H4 (cell line): ENCODE measurements around the gene MSI2. TPM values are rescaled to one million over a fixed set of nuclear protein-coding genes. Genes with fewer than 3 reads are reported as not detected.
"Not testable (repeated sequence)": the region's sequence is repeated elsewhere in the genome, so short reads cannot be mapped to it uniquely, and the experiment has no call there.

Experiments used
- DNase-seq: peaks from one replicate; pipeline ENCODE4 v3.0.0-alpha.2; 2015; ENCODE audit warnings: low spot score
- total RNA-seq: library from RNA; depleted of rRNA; stranded (reverse); fragments of >200 nt; shearing (Covaris generic); gene quantifications from 2 replicates; pipeline ENCODE4 v1.2.3, GENCODE V29; 2014; rRNA removed

MSI2 gene
- 23.6 and 27.7 TPM in 2 replicates for total RNA-seq

DNA sequence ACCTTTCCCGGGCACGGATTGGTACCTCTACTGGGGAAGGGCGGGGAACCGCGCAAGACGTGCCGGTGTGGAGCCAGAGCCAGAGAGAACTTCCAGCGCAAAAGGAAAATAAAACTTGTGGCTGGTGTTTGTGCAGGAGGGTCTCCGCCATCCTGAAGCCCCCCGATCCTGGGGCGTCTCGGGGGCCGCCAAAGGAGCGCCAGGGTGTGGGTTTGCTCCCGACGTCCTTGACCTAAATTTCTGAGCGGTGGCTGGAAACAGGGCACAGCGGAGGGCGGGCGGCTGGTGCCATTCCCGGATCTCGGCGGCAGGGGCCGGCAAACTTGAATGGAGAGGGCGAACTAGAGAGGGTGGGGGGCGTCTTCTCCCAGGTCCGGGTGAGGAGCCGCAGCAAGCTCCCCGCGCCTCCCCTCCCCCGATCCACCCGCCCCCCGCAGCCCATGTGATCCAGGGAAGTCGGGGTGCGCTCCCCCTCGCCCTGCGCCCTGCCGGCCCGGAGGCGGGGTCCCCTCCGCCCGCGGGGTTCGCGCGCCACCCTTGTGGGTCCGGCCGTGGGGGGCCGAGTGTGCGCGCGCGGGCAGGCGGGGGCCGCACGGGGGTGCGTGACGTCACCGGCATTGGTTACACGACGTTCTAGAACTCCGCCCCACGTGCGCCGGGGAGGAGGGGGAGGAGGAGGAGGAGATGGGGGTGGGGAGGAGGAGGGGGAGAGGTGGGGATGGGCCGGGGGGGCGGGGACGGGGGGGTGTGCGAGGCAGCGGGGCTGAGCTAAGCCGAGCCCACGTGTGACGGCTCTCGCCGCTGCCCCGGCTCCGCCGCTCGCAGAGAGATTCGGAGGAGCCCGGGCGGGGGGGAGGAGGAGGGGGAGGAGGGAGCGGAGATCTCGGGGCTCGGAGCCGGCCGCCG lies at the start of gene MSI2:
Gene MSI2 (plus strand): TSS at position 748 of the 906 bp plus-strand sequence. CDS start 220 bp downstream, outside the sequence.
- peak; percentile 88 for DNase-seq

DNA sequence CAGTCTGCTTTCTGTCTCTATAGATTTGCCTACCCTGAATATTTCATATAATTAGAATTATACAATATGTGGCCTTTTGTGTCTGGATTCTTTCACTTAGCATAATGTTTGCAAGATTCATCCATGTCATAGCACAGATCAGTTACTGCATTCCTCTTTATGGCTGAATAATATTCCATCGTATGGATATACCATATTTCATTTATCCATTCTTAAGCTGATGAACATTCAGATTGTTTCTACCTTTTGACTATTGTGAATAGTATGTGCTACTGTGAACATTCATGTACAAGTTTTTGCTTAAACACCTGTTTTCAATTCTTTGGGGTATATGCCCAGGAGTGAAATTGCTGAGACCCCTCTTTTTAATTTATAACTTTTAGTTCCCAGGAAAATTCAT lies 49.4 kb upstream of the MSI2 start:
- DNase-seq = no peak

DNA sequence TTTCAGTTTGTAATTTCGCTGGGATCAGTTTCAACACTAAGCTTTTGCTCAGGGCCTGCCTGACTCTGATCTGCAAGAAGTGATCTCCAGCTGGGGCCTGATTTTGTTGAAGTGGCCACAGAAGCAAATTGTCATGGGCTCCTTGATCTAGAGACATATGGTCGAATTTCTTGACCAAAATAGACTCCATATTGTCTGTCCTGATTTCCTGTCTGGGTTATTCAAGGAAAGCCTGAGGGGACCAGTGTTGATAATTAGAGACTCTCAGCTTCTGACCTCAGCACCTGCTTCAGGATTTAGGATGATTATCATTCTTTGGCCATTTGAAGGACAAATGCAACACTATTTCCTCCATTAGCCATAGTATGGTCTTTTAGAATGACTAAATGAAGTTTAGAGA lies 48.9 kb upstream of the MSI2 start:
- no peak for DNase-seq

DNA sequence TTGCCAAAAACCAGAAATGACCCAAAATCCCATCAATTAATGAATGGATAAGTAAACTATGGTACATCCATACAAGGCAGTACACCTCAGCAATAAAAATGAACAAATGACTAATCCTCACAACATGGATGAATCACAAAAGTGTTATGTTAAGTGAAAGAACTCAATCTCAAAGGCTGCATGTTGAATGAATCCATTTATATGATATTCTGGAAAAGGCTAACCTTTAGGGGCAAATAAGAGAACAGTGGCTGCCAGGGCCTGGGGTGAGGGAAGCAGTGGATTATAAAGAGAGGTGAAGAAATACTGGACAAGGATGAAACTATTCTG lies 46.1 kb upstream of the MSI2 start:
- no peak for DNase-seq

DNA sequence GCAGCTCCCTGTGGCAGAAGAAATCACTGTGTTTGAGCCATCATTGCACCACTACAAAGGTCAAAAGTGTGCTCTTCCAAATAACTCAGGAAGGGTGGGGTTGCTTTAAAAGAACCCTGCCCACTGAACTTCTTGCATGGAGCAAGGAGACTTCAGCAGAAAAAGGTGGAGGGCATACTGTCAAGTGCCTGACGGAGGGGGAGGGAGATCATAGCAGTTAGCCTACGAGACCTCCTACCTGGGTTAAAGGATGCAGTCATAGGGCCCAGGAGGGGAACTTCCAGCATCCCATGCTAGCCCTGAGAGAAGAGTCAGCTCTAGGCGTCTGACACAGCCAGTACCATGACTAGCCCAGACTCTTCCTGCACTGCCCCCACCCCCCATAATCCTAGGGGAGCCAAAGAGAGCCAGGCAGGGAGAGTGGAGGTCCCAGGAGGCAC lies 45.3 kb upstream of the MSI2 start:
- DNase-seq = no peak

DNA sequence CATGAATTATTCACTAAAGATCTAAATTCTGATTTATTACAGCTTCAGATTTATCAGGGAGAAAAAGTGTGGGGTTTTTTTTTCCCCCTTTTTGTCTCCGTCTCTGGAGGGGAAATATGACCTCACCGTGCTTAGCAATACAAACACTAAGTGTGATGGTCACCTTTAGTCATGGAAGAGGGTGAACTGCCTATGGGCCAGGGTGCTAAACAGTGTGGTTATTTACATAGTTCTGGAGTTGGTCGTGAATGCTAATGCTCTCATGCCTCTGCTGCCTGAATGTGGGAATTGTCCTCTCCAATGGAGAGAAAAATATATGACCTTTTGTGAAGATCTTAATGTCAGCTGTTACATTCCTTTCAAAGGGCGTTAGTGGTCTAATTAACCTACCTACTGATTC lies 44.8 kb upstream of the MSI2 start:
- peak; percentile 60 for DNase-seq

DNA sequence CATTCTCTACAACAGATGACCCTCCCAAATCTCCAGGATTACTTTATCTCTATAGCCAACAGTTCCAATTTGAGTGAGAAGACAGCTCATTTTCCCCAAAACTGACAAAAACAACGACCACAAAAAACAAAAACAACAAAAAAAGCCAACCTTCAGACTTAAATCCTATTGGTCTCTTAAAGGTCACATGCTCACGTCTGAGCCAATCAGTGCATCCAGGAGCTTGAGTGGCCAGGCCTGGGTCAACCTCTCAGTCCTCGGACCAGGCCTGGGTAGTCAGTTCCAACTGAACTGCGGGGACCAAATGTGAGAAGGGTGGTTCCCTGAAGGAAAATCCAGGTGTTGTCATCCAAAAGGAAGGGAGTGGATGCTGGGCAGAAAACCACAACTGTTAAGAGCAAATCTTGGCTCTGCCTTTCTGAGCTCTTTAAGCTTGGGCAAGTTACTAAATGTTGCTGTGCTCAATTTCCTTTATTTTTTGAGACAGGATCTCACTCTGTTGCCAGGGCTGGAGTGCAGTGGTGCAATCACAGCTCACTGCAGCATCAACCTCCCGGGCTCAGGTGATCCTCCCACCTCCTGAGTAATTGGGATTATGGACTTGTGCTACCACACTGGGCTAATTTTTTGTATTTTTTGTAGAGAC lies 43.0 kb upstream of the MSI2 start:
- DNase-seq = no peak

DNA sequence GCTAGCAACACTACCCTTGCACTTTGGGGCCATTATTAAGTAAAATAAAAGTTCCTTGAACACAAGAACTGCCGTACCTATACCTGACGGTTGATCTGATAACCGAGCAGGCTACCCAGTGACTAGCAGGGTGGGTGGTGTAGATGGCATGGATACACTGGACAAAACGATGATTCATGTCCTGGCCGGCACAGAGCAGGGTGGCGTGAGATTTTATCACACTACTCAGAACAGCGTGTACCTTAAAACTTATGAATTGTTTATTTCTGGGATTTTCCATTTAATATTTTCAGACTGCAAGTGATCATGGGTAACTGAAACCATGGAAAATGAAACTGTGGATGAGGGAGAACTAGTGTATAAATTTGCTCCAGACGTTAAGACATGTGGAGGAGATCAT lies 41.0 kb upstream of the MSI2 start:
- peak; percentile 39 for DNase-seq

DNA sequence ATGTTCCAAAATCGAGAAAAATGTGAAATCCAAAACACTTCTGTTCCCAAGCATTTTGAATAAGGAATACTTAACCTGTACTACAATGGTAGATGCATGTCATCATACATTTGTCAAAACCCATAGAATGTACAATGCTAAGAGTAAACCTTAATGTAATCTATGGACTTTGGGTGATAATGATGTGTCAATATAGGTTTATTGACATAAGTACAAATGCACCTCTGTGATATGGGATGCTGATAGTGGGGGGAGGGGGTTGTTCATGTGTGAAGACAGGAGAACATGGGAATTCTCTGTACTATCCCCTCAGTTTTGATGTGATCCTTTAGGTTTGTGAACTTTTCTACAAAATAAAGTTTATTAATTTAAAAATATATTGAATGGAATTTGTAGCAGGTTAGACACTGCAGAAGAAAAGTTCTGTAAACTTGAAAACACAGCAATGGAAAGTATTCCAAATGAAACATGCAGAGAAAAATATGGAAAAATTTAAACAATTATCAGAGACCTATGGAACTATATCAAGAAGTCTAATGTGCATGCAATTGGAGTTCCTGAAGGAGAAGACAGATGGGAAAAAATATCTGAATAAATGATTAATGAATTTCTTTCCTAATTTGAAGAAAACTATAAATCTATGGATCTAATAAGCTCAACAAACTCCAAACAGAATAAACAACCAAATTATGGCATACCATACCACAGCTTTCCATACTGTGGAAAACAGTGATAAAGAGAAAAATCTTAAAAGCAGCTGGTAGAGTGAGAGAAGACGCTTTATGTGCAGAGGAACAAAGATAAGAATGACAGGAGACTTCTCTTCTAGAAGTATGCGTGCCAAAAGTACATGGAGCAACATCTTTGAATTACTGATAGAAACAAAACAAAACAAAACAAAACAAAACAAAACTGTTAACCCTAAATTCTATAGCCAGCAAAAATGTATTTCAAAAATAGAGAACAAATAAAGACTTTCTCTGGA lies 34.7 kb upstream of the MSI2 start:
- no peak for DNase-seq

DNA sequence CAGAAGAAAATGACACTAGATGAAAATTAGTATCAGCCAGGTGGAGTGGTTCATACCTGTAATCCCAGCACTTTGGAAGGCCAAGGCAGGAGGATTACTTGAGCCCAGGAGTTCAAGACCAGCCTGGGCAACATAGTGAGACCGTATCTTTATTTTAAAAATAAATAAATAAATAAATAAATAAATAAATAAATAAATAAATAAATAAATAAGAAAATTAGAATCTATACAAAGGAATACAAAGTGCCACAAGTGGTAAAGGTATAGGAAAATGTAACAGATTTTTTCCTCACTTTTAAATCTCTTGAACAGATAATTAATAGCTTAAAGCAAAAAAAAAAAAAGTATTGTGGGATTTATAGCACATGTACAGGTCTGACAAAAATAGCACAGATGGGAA lies 33.9 kb upstream of the MSI2 start:
- not testable (repeated sequence) for DNase-seq

DNA sequence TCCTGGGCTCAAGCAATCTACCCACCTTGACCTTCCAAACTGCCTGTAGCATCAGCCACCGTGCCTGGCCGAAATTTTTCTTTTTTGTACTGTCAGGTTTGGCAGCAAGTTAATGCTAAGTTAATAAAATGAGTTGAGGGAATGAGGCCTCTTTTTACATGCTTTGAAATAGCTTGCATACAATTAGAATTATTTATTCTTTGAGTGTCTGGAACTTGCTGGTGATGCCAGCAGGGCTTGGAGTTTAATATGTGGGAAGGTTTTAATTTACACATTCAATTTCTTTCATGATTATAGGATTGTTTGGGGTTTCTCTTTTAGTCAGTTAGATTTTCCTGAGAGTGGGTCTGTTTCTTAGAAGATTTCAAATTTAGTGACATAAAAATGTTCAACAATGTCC lies 31.2 kb upstream of the MSI2 start:
- no peak for DNase-seq

DNA sequence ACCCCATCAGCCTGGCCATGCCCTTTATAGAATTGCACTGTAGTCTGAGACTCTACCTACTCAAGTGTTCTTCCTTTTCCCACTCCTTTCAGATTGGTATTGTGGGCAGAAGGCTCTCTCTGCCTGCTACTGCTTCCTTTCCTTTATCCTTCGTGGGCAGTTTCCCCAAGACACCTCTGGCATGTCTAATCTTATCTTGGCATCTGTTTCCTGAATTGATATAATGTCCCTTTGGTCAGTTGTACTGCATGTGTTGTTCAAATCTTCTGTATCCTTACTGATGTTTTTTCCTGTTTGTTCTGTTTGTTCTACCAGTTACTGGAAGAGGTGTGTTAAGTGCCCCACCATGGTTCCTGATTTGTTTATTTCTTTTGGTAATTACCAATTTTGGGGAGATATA lies 29.5 kb upstream of the MSI2 start:
- DNase-seq = no peak

DNA sequence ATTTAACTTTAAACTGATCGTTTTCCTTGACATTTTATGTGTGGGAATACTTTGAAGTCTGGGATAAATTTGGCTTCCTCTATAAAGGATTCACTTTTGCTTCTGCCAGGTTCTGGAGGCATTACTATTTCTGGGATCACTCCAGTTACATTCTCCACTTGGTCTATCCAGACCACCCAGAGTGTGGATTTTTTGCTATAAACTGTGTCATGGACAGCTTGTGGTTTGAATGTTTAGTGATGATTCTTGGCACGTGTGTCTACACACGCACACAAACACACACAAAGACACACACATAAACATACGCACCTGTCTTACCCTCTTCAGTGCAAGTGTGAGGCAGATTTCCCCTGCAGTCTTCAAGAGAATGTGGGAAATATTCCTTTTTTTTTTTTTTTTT lies 27.4 kb upstream of the MSI2 start:
- DNase-seq = no peak

DNA sequence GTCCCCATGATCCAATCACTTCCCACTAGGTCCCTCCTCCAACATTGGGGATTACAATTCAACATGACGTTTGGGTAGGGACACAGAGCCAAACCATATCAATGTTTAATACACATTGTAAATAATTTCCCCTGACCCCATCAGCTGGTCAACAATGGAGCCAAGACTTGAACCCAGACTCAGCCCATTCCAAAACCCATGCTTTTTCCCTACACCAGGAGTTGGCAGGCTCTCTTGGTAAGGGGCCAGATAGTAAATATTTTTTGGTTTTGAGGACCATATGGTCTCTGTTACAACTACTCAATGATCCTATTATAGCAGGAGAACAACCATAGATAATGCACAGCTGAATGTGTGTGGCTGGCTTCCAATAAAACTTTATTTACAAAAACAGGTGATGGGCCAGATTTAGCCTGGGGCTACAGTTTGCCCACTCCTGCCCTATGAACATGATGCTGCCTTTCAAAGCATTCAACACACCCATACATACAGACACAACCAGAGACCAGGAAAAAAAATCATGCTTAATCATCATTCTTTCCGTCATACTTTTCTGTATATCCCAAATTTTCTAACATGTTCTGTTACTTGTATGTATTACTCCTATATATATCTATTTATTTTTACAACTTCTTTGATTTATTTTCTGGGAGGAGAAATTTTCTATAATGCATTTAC lies 22.1 kb upstream of the MSI2 start:
- DNase-seq = no peak

DNA sequence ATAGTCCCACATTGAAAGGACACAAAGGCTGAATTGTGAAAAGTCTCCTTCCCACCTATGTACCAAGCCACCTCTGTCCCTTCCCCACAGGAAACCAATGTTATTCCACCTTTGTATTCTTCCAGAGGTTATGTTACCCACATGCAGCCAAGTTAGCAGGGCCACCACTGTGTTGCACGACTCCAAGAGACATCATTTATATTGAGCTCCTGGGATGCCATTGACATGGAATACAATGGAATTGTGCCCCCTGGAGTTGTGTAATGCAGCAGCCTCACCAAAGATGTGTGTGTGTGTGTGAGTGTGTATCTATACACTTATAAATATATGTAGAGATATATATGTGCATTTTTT lies 21.6 kb upstream of the MSI2 start:
- no peak for DNase-seq

DNA sequence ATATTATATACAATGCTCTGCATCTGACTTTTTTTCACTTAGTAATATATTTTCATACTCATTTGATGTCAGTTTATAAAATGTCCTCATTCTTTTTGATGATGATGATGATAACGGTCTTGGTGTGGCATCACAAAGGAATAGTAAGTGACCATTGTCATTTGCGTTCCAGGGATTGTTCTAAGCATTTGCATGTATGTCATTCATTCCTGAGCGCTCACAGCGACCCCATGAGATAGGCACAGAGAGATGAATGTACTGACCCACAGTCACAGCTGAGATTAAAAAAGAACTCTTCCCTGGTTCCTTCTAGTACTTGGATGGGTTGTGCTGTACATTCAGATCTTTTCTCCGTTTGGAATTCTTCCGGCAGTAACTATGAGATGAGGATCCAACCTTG lies 21.2 kb upstream of the MSI2 start:
- no peak for DNase-seq

DNA sequence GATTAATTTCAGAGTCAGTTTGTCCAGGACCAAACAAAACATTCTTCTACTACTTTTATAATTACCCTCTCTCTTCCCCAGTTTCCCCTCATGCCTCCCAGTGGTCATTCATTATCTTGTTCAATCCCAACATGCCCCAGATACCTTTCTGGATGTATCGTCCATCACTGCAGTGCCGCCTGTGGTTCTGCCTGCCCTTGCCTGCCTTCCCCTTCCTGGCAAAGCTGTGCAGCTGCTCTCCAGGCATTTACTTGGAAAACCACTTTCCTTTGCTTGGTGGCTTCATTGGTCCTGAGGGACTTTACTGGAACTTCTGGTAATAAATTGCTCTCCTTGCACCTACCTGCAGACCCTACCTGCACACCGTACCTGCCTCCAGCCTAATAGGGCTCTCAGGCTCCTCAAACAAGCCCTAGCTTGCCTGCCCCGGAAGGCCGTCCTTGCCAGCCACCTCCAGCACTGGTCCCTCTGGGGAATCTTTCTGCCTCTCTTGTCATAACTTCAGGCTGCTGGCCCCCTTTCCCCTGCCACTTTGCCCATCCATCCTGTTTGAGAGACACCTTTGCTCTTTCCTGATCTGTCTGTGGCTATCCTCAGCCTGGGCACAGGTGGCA lies 19.5 kb upstream of the MSI2 start:
- DNase-seq = no peak

DNA sequence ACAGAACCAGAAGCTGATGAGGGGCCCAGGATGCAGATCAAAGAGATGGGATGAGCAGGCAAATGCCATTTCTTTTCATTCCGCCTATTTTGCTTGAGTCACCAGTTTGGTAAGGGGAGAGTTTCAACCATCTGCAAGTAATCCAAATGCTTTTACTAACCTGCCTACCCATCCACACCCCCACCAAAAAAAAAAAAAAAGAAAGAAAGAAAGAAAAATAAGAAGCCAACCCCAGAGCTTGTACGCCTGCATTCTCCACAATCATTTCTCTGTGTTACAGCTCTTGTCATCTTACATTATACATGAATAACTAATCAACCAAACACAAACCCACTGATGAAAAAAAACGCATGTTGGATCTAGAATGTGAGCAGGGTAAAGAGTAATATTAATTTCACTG lies 15.7 kb upstream of the MSI2 start:
- DNase-seq = no peak

DNA sequence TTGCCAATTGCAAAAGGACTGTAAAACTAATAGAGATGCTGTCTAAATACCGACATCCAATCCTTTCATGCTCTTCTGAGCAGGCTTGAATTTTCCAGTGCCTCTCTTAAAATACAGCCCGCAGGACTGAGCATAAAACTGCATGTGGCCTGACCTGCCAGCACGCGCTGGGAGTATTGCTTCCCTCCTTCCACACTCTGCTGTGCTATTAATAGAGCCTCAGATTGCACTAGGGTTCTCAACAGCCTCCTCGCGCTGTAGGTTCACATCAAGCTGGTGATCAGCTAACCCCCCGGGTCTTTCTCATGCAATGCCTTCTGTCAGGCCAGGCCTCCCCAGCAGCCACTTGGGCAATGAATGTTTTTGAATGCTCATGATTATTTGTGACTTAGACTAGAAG lies 14.2 kb upstream of the MSI2 start:
- DNase-seq = no peak

DNA sequence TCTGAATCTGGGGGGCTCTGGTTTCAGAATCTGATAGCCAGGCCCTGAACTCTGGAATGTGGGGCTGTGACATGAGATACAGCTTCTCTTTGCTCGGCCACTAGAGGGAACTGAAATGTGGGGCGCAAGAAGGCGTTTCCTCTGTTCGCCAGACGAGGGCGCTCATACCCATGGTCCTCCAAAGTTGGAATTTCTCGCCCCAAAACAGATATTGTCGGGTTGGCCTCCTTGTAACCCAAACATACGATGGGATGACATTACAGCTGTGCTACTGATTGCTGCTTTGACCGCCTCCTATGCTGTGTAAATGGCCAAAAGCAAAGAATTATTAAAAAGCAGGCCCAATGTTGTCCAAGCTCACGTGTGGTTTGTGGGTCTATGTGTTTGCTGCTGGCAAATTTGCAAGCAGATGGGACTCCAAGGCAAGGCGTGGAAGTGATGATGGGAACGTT lies 13.1 kb upstream of the MSI2 start:
- DNase-seq = peak; percentile 73

DNA sequence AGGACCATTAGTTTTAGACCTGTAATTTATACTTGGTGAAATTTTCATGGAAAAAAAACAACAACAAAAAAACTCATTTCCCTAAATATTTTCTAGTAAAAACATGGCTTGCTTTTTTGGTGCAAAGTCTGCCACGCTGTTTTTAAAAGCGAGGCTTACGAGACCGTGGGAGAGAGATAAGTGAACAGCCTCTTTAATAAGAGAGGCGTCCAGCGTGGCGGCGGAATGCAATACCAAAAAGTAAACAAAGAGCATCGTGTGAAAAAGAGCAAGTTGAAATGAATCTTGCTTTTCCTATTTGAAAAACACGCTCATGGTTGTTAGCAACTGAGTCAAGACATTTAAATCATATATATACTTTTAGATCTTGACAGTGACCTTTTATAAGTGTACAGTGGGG lies 10.5 kb upstream of the MSI2 start:
- no peak for DNase-seq
